HG02943 (cell line): ENCODE measurements around the gene ITGA11.
"Not testable (repeated sequence)": the region's sequence is repeated elsewhere in the genome, so short reads cannot be mapped to it uniquely, and the experiment has no call there.

Experiments used
- ATAC-seq: cut with Tn5 transposase; IDR thresholded peaks from one replicate; pipeline ENCODE4 v1.9.1; 2021; ENCODE audit warnings: mild to moderate bottlenecking, low read depth, moderate library complexity; ENCODE audit not compliant: unreplicated experiment

Gene ITGA11

DNA sequence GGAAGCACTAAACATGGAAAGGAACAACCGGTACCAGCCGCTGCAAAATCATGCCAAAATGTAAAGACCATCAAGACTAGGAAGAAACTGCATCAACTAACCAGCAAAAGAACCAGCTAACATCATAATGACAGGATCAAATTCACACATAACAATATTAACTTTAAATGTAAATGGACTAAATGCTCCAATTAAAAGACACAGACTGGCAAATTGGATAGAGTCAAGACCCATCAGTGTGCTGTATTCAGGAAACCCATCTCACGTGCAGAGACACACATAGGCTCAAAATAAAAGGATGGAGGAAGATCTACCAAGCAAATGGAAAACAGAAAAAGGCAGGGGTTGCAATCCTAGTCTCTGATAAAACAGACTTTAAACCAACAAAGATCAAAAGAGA, 34.0 kb downstream of the ITGA11 start:
- ATAC-seq = not testable (repeated sequence)

DNA sequence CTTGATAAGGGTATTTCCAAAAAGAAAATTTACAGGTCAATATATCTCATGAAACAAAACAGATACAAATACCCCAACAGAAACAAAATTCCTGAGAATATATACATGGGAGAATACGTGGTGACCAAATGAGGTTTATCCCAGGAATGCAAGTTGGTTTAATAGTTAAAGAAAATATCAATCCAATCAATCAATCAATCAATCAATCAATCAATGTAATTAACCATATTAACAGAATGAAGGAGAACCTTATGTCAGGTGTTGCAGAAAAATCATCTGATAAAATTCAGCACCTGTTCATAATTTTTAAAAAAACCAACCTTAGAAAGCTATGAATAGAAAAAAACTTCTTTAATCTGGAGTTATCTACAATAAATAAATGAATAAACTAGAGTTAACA, 35.9 kb downstream of the ITGA11 start:
- no peak for ATAC-seq

DNA sequence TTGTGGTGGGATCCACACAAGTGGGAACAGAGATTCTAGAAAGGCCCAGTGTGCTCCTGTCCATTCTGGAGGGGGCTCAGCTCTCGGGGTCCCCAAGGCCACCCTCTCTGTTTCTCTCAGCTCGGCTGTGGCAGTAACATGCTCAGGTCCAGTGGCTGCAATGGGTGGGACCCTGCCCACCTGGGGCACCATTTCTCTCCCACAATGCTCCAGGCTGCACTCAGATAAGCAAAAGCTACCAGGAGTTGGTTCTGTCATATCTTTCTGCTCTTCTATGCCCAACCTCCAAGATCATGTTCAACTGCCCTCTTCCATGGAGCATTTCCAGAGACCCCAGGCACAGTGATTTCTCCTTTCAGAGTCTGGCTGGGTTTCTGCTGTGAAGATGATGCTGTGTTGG, 40.8 kb downstream of the ITGA11 start:
- no peak for ATAC-seq

DNA sequence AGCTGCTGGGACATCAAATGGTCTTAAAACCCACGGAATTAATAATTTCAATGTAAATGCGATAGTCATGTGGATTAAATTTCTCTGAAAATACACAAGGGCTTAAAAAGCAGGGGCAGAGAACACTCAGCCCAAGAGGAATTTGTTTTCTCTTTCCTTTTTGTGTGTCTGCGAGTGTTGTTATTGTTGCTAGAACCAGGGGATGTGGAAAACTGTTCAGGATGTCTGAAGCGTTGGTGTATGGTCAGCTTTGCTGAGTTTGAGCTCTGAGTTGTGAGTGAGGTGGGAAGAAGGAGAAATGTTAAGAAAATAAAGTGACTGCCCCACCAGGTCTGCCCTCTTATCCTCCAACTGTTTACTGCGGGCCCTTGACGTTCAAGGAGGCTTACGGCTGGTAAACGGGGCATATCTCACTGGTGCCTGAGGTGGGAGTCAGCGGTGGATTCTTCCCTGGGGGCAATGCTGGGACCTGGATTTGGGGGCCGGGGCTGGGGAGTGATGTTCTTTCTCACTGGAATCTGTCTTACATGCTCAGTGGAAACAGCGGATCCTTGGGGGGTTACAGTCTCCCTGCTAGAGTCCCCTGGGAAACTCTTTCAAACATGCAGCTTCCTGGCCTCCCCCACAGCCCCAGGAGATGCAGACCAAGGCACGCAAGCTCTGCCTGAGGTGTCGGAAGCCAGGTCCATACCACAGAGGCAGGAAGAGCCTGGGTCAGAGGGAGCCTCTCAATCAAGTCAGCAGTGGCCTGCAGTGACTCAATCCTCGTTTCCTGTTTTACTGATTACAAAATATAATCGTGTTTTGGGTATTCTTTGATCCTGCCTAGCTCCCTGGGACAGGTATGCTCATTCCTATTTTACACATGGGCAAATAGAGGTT, 41.8 kb downstream of the ITGA11 start:
- no peak for ATAC-seq

DNA sequence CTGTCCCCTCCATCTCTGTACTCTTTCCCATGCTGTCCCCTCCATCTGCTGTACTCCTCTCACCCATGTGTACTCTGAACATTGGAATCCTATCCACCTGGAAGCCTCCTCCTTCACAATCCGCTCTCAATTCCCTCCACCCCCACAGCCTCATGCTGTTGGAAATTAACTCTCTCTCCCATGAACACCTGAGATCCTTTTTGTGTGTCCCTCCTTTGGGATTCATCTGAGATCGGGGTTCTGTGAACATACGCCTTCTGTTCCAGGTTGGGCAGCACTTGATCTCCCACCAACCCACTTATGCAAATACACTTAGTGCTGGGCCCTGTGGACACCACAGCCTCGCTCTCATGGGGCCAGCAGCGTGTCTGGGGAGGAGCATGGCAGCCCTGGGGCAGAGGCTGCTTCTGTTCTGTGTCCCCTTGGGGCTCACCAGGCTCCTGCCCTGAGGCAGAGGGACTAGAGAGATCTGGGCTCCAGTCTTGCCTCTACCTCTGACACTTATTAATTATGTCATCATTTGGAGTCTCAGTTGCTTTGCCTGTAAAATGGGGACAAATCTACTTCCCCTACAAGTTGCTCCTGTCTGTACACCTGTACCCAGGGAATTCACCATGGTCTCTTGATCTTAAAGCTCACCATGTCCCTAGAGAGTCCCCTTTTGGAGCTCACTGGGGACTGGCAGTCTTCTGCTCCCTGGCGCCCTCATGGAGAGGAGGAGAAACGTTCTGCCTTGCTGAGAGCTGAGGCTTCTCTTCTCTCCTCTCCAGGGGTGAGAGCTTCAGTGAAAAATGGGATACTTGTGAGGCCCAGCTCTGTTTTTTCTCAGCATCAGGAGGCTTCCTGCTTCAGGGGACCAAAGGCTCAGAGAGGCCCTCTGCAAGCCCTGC, 42.7 kb downstream of the ITGA11 start:
- no peak for ATAC-seq

DNA sequence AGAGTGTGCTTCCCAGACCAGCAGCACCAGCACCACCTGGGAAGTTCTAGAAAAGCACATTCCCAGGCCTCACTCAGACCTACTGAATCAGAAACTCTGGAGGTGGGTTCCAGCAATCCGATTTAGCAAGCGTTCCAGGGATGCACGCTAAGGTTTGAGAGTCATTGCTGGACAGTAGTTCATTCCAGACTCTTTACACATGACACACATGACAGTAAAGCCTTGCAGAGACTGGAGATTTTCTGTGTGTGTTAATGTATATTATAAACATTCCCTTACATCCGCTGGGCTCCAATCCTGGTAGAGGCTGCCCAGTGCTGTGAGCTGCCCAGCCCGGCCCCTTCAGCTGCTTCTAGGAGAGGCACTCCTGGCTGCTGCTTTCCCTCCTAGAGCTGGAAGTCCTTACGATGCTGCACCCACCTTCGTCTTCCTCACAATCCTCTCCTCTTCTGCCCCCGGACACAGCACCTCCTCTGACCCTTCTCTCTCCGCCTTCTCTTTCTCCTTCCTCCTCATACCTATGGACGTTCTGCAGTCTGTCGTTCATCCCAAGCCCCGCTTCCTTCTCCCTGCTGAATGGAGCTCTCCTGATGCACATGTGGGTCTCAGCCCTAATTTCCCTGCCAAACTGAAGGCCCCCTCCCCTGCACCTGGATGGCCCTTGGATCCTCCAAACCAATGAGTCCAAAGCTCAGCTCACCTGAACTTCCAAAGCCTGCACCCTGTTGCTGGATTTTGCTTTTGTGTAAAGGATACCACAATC, 44.4 kb downstream of the ITGA11 start:
- no peak for ATAC-seq

DNA sequence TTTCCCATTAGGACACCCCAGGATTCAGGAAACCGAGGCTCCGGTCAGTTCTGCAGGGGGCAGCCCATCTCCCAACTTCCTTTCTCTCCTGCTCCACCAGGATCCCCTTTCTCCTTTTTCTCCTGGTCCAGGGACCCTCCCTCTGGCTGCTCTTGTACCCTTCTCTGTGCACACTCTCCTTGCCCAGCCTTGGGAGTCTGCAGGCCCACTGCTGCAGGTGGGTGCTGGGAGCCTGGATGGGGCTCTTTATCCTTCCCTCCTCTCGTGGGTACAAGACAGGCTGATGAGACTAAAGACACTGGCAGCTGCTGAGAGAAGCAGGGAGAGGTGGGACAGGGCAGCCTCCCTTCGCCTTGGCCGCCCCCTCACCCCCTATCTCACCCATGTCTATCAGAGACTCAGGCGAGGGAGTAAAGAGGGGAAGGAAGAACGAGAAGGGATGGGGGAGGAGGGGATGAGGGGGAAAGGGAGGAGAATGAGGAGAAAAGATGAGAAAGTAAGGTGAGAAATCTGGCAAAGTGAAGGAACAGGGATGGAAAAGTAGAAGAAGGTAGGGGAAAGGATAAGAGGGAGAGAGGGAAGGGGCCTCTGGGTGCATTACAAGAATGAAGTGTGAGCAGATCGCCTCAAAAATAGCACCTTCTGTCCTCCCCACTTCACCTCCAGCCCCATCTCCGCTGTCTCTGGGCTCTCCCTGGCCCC, 45.2 kb downstream of the ITGA11 start:
- ATAC-seq = no peak

DNA sequence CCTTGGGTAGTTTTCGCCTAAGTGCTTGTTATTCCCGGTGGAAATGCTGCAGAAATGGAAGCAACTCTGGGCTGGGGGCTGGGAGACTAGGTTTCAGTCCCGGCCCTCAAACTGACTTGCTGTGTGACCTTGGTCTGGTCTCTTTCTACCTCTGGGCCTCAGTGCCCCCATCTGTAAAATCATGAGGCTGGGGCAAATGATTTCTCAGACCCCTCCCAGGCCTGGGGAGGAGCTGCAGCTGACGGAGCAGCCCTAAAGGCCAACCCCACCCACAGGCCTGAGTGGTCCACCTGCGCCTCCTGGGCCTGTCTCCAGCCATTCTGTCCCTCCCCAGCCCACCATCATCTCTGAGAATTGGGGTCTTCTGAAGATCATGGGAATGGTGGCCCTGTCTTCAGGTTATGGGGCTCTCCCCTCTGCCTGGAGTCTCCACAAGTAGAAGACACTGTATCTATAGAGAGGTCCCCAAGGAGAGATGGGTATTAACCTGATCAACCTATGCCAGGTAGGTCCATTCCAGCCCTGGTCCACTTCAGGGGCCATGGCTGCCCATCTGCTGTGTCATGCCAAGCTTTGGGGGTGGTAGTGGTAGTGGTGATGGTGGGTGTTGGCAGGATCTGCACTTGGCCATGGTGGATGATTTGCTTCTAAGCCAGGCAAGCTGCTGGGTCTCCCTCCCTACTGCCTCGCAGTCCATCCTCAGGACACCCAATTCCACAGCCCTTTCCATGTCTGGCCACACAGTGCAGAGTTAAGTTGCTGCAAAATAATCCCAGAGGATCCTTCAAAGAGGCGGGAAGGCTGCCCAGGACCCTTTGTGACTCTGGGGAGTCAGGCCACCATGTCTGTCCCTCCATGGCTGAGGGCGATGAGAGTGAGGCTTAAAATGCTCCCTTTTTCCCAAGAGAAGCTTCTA, 46.0 kb downstream of the ITGA11 start:
- no peak for ATAC-seq

DNA sequence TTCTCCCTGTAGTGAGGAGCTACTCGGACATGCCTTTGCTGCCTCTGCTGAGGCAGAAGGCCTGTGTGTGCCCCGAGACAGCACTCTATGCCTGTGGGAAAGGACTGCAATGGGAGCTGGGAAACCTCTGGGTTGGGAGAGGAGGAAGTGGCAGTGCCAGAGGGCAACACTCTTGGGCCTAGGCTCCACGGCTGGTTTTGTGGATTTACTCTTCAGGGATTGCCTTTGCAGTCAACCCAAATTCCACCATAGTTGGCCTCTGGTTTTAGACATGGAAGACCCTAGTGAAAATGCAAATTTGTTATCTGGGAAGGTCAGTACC, 46.8 kb downstream of the ITGA11 start:
- ATAC-seq = no peak

DNA sequence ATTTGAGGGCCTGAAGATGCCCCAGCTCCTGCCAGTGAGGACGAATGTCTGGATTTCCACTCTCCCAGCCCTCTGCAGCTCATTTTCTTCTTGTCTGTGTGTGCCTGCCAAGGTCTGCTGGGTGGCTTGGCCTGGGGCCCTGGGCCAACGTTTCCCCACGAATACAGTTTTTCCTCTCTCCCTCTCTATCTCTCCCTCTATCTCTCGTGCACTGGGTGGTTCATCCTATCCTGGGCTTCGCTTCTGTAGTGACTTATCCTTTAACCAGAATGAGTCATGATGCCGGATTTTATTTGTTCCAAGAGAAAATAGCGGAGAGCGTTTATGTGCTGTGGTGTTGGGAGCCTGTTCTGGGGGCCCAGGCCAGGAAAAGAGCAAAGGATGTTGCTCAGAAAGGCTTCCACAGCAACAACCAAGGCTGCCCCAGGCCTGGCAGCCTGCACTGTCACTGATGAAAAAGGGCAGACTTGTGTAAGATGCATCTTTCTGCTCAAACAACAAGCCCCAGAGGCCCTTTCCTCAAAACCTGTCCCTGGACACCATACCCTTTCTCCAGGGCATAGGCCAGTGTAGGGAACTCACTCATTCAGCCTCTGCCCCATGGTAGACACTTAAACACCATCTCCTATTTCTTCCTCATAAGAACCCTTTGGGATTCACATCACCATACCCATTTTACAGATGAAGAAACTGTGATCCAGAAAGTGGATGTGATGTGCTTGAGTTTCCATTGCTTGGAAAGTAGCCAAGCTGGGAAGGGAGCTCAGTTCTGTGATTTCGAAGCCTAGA, 47.3 kb downstream of the ITGA11 start:
- no peak for ATAC-seq

DNA sequence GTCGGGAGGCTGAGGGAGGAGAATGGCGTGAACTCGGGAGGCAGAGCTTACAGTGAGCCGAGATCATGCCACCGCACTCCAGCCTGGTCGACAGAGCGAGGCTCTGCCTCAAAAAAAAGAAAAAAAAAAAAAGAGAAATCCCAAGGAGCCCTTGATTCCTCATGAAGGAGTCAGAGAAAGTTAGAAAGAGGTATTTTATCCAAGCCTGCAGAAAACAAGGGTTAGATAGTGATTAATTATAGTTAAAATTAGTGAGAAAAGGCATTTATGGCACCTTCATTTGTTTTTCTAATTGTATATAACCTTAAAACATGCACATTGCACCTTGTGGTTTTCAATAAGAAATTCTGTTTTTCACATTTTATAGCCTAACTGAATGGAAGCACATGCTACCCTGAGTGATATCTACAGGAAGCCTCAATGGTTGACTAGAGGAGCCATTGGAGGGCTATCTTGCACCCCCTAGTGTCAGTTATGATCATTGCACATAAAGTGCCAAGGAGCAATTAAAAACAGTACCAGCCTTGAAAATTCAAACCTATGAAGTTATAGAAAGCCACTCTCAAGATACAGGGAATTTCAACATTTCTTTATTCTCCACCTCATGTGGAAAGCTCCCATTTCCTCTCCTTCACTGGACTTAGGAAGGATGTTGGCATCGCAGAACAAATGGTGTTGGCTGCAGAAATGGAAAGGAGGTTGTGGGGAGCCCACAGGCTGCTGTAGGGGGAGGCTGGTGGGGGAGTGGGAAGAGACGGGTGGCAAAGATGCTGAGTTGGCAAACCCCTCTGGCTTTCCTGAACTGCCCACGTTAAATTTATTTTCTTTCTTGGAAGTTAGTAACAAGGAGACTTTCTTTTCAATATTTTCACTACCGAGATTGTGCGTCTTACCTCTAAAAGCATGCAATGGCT, 48.5 kb downstream of the ITGA11 start:
- no peak for ATAC-seq

DNA sequence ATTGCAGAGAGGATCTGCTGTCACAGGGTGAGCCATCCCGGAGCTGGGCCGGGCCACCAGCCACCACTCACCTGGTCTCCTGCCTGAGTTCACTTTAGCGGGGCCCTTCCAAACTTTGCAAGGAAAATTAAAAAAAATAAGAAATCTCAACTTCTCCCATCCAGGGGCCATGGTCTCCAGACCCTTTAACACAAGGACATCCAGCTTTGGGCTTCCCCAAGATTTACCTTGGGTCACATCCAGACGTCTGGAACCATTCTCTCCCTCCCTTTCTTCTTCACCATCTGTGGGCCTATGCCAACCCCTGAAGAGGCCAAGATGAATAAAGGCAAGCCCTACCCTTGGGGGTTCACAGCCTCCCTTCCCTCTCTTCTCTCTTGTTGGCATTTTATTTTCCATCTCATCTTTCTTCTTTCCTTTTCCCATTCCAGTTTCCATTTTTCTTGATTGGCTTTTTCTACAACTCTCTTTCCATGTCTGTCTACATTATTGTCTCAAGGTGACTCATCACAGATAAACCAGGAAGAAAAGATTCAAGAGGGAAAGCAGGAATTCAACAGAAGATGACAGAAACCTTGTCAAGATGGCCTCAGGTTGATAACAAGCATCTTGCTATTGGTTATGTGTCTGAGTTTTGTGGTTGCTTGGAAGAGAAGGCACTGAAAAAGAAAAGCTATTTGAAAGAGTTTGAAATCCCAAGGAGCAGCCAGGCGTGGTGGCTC, 49.5 kb downstream of the ITGA11 start:
- ATAC-seq = no peak

DNA sequence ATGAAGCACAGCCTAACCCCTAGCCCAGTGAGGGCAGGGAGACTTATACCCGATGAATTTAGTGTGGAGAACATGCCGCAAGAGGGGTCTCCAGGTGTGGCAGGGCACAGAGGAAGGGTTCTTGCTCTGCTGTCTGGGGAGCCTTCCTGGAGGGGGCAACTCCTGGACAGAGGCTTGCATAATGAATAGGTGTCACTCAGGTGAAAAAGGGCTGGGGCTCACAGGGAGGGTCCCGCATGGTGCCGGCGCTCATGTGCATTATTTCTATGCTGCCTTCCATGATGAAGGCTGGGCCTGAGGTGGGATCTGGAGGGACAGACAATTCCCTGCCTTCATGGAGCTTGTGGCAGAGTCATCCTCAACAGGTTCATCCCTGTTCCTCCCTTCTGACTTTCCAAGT, 51.5 kb downstream of the ITGA11 start:
- no peak for ATAC-seq

DNA sequence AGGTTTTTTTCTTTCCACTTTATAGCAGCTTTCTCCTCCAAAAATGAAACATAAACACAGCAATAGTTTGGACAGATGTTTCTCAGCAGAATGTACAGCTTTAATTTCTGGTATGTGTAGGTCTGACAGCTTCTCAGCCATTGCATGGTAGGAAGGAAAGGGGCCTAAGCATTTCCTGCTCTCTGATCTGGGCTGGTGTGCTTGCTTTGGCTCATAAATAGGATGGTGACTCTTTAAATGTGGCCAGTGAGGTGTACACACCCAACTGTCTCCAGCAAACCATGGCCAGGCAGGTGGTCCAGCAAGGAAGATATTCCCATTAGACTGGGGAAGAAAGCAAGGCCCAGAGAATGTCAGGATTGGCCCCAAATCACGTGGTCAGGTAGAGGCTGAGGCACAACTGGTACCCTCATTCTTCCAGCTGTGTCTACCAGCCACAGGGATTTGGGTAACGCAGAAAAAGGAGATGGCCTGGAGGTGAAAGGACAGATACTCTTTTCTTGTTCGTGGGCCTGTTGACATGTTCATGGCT, 52.1 kb downstream of the ITGA11 start:
- no peak for ATAC-seq

DNA sequence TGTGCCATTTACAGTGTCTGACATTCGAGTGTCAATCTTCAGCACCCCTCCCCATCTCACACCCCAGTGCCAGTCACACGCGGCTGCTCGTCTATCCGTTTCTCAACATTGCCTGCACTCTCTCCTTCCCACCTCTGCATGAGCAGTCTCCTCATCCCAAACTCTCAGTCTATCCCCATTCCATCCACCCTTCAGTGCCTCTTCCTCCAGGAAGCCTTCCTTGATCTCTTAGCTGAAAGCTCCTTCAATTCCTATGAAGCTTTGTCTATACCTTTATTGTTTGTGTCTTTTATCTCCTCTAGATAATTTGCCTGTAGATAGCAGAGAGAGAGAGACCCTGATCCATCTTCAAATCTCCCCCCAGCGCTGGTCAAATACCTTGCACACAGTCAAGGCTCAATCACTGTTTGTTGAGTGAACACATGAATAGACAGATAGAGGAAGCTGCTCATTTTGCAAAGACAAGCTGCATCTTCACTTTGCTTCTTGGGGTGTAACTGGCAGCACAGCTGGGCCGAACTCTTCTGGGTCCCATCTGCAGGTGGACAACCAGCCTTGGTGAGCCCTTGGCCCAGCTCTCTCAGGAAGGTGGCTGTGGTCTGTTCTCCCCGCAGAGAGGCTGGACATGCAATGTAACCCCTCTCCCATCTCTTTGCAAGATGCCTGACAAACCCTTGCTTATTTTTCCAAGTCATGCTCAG, 52.8 kb downstream of the ITGA11 start:
- no peak for ATAC-seq

DNA sequence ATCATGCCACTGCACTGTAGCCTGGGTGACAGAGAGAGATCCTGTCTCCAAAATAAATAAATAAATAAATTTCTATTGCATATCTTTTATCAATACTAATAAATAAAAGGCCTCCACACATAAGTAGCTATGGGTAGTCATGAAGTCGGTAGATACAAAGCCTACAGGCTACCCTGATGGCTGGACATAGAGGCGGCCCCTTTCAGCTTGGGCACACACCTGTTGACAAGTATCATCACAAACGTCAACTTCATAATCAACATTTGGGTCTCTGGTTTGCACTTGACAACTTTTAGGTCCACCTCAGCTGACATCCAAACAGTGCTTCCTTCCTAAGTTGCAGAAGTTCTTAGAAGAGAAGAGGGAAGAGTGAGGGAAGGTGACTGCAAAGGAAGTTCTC, 53.4 kb downstream of the ITGA11 start:
- ATAC-seq = no peak
